Right atrium auricular region (tissue), 2 donors: ENCODE data around the gene PTPRU. TPM values are rescaled to one million over a fixed set of nuclear protein-coding genes. Genes with fewer than 3 reads are reported as not detected.
"Not testable (repeated sequence)": the region's sequence is repeated elsewhere in the genome, so short reads cannot be mapped to it uniquely, and the experiment has no call there.

Experiments
- DNase-seq: peaks from one replicate; pipeline ENCODE4 v3.0.0-alpha.2; 2019; ENCODE audit warnings: low spot score
- H3K27ac ChIP-seq, 2 donors: fragments of 200-600 bp; sonication (generic); 1 replicate in 1 of 2; 2 replicates in 1 of 2; pipeline ENCODE4 v1.5.1; 2016 to 2019
- H3K27me3 ChIP-seq, 2 donors: fragments of 200-600 bp; sonication (generic); one replicate each; pipeline versions ENCODE4 v1.5.1 to v1.6.0; 2017 to 2019
- H3K36me3 ChIP-seq: fragments of 200-600 bp; sonication (generic); one replicate; pipeline ENCODE4 v1.5.1; 2016
- H3K4me1 ChIP-seq, 2 donors: fragments of 200-600 bp; sonication (generic); one replicate each; pipeline versions ENCODE4 v1.5.1 to v1.6.0; 2017 to 2019
- H3K4me3 ChIP-seq, 2 donors: fragments of 200-600 bp; sonication (generic); 1 replicate in 1 of 2; 2 replicates in 1 of 2; pipeline ENCODE4 v1.5.1; 2017 to 2019; ENCODE audit warnings: mild to moderate bottlenecking in 1 of 2, moderate library complexity in 1 of 2
- H3K9me3 ChIP-seq, 2 donors: fragments of 200-600 bp; sonication (generic); one replicate each; pipeline ENCODE4 v1.5.1; 2019
- CTCF ChIP-seq, 2 donors: fragments of 200-600 bp; sonication (generic); IDR thresholded peaks; one replicate each; pipeline ENCODE4 v1.5.1; 2019; ENCODE audit warnings: antibody characterized with exemption in 2 of 2
- total RNA-seq, 2 donors: library from RNA; depleted of rRNA; stranded (reverse); fragments of >200 nt; gene quantifications; one replicate each; pipeline ENCODE4 v1.1.0, GENCODE V29; 2016

PTPRU gene
- total RNA-seq, 2 donors from 2014 or later: 15.9 to 22.4 TPM

- Histone ChIP-seq H3K27ac (peak within 1 kb of the TSS; percentile 59 to 85), H3K36me3 (no peaks in the 10 kb centered on the region), H3K9me3 (no peaks in the 10 kb centered on the region), H3K4me1 (peaks cover 0 to 17% of the 10 kb centered on the region in 2 donors), H3K27me3 (no peaks in the 10 kb centered on the region), H3K4me3 (peak within 1 kb of the TSS; percentile 69 to 91)
- peak in 1 of 2 donors; percentile 43 for TF ChIP-seq CTCF (IDR thresholded peaks at IDR 0.05)
- peak; percentile 95 for DNase-seq
Observed at GRCh38 chr1:29230553-29231378, 5.6 kb upstream of the PTPRU start, which contains the start of gene MECR. Gene MECR, minus strand, starts transcription at chr1:29230934. Its CDS starts 28 bp downstream, at chr1:29230906.

GRCh38 chr1:29232387-29232786 is 3.9 kb upstream of the PTPRU start:
- H3K4me1 ChIP-seq: peaks cover 0 to 28% of the 10 kb centered on the region in 2 donors
- no peaks in the 10 kb centered on the region for H3K27me3 ChIP-seq
- DNase-seq: no peak
- H3K4me3 ChIP-seq: no peak overlapping the region
- no peaks in the 10 kb centered on the region for H3K36me3 ChIP-seq
- TF ChIP-seq CTCF (IDR thresholded peaks at IDR 0.05): no peak
- no peaks in the 10 kb centered on the region for H3K9me3 ChIP-seq
- H3K27ac ChIP-seq: no peak overlapping the region

GRCh38 chr1:29233693-29234092 is 2.6 kb upstream of the PTPRU start:
- no peaks in the 10 kb centered on the region for H3K27me3 ChIP-seq
- DNase-seq: no peak
- H3K9me3 ChIP-seq: no peaks in the 10 kb centered on the region
- H3K4me3 ChIP-seq: no peak overlapping the region
- H3K36me3 ChIP-seq: no peaks in the 10 kb centered on the region
- H3K4me1 ChIP-seq: peaks cover 0 to 37% of the 10 kb centered on the region in 2 donors
- no peak for TF ChIP-seq CTCF (IDR thresholded peaks at IDR 0.05)
- H3K27ac ChIP-seq: no peak overlapping the region

GRCh38 chr1:29234471-29234870 is 1.9 kb upstream of the PTPRU start:
- no peak for TF ChIP-seq CTCF (IDR thresholded peaks at IDR 0.05)
- Histone ChIP-seq H3K4me3 (no peak overlapping the region), H3K4me1 (peaks cover 0 to 37% of the 10 kb centered on the region in 2 donors), H3K9me3 (no peaks in the 10 kb centered on the region), H3K36me3 (no peaks in the 10 kb centered on the region), H3K27ac (no peak overlapping the region), H3K27me3 (no peaks in the 10 kb centered on the region)
- DNase-seq: no peak

DNA sequence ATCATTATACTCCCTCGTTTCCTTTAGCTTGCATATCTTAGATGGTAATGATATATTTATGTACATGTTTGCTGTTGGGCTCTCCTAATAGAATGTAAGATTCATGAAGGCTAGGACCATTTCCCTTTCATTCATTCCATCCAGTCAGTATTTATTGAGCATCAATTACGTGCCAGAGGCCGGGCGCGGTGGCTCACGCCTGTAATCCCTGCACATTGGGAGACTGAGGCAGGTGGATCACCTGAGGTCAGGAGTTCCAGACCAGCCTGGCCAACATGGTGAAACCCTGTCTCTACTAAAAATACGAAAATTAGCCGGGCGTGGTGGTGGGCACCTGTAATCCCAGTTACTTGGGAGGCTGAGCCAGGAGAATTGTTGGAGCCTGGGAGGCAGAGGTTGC is 1.4 kb upstream of the PTPRU start:
- H3K36me3 ChIP-seq, H3K27ac ChIP-seq, H3K4me3 ChIP-seq, DNase-seq, H3K27me3 ChIP-seq, H3K9me3 ChIP-seq: not testable (repeated sequence)
- peaks cover 0 to 33% of the 10 kb centered on the region in 2 donors for H3K4me1 ChIP-seq

DNA sequence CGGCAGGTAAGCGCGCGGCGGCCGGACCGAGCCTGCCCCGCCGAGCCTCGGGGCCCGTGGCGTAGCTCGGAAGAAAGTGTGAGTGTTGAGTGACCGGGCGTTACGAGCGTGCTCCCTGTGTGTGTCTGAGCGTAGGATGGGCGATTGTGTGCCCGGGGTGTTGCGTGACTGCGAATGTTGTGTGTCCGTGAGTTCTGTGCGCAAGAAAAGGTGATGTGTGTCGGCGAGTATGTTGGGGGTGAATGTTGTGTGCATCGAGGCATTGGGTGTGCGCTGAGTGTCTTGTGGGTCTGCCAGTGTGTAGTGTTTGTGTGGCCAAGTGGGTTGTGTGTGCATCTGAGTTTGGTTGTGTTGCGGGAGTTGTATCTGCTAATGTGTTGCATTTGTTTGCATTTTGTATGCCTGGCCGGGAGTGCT is 398 bp downstream of the PTPRU start:
- no peaks in the 10 kb centered on the region for H3K36me3 ChIP-seq
- TF ChIP-seq CTCF (IDR thresholded peaks at IDR 0.05): no peak
- no peak for DNase-seq
- peak overlapping the region; percentile 49 to 72 for H3K27ac ChIP-seq
- peak overlapping the region; percentile 56 to 73 for H3K4me3 ChIP-seq
- no peaks in the 10 kb centered on the region for H3K9me3 ChIP-seq
- H3K4me1 ChIP-seq: peaks cover 0 to 21% of the 10 kb centered on the region in 2 donors
- no peaks in the 10 kb centered on the region for H3K27me3 ChIP-seq
